K562 (cell line): Measurements from ENCODE around the gene SLC4A5. TPM values are rescaled to one million over a fixed set of nuclear protein-coding genes. Genes with fewer than 3 reads are reported as not detected.

Experiments
- ATAC-seq: fragments of 200-7000 bp; cut with Tn5 transposase; 3 replicates; pipeline ENCODE4 v1.9.1; 2020; ENCODE audit warnings: moderate library complexity
- BruUV-seq: library from RNA; stranded (reverse); fragments of 400-500 nt; replicated peaks from 2 replicates; lab custom pipeline; 2021; lab: Mats Ljungman, UMichigan
- CTCF ChIA-PET: fragments of 300-600 bp; formaldehyde crosslinking; extraction: SDS; loops from one replicate; lab custom pipeline; 2021; ENCODE audit warnings: low intra/inter-chr PET ratio; lab: Yijun Ruan, JAX
- POLR2A ChIA-PET: fragments of 300-600, 350-650 bp; sonication (Branson Sonifier 250); formaldehyde crosslinking; extraction: SDS; loops from one replicate; lab custom pipeline; 2021; ENCODE audit warnings: antibody characterized with exemption, inconsistent platforms; lab: Yijun Ruan, JAX
- DNase-seq, 4 experiments: peaks; one replicate each; pipeline versions ENCODE4 v3.0.0 to v3.0.0-alpha.2; 2011 to 2018; ENCODE audit warnings: low spot score in 3 of 4, mixed read lengths in 3 of 4; ENCODE audit errors: extremely low read depth in 1 of 4
- FAIRE-seq: peaks from 2 replicates; lab custom pipeline; 2011; peaks lifted over from hg19 to GRCh38; lab: Jason Lieb, UNC
- H2AFZ ChIP-seq: 2 replicates; pipeline ENCODE4 v1.6.0; 2011; ENCODE audit warnings: low read depth, low read length, control low read depth, inconsistent platforms
- H3K27ac ChIP-seq: fragments of 200-600 bp; 3 replicates; pipeline ENCODE4 v1.8.0; 2011; ENCODE audit warnings: low read depth, mild to moderate bottlenecking, control low read depth, inconsistent platforms, low read length, moderate library complexity, mixed read lengths; ENCODE audit errors: extremely low read depth
- H3K27me3 ChIP-seq, 2 experiments: fragments of 300-600 bp in 1 of 2; 2 replicates in 1 of 2; 3 replicates in 1 of 2; pipeline versions ENCODE4 v1.6.0 to v1.8.0; 2011; ENCODE audit warnings: inconsistent platforms in 2 of 2, low read length in 2 of 2, mild to moderate bottlenecking in 1 of 2, mixed read lengths in 1 of 2, moderate library complexity in 1 of 2; ENCODE audit not compliant: control insufficient read depth in 2 of 2, insufficient read depth in 2 of 2
- H3K36me3 ChIP-seq: fragments of 300-600 bp; 3 replicates; pipeline ENCODE4 v1.8.0; 2011; ENCODE audit warnings: mild to moderate bottlenecking, low read length, inconsistent platforms; ENCODE audit not compliant: control insufficient read depth, insufficient read depth
- H3K4me1 ChIP-seq, 2 experiments: fragments of 200-600 bp in 1 of 2; replicated peaks in 1 of 2; 2 replicates in 1 of 2; 3 replicates in 1 of 2; pipeline versions ENCODE4 v1.5.1 to v1.8.0; 2011; ENCODE audit warnings: inconsistent platforms in 2 of 2, low read length in 2 of 2, mild to moderate bottlenecking in 1 of 2, mixed read lengths in 1 of 2, moderate library complexity in 1 of 2; ENCODE audit not compliant: control insufficient read depth in 2 of 2, insufficient read depth in 2 of 2
- H3K4me2 ChIP-seq: 2 replicates; pipeline ENCODE4 v1.6.1; 2011; ENCODE audit warnings: low read length, control low read depth, inconsistent platforms, mixed read lengths; ENCODE audit not compliant: insufficient read depth
- H3K4me3 ChIP-seq: fragments of 200-600 bp; sonication (generic), shearing (Covaris generic); 2 replicates; pipeline ENCODE4 v1.5.1; 2016; ENCODE audit warnings: control low read depth, inconsistent platforms
- H3K79me2 ChIP-seq: fragments of 200-600 bp; 3 replicates; pipeline ENCODE4 v1.8.0; 2011; ENCODE audit warnings: low read length, inconsistent platforms; ENCODE audit not compliant: control insufficient read depth, insufficient read depth
- H3K9ac ChIP-seq, 2 experiments: 2 replicates each; pipeline versions ENCODE4 v1.6.0 to v1.6.1; 2011; ENCODE audit warnings: low read depth in 2 of 2, low read length in 2 of 2, control low read depth in 1 of 2, inconsistent platforms in 1 of 2, mild to moderate bottlenecking in 1 of 2, mixed read lengths in 1 of 2; ENCODE audit not compliant: insufficient read depth in 1 of 2
- H3K9me1 ChIP-seq: one replicate; pipeline ENCODE4 v1.6.0; 2011; ENCODE audit warnings: inconsistent platforms, mild to moderate bottlenecking, low read length, moderate library complexity; ENCODE audit not compliant: control insufficient read depth, insufficient read depth
- H3K9me3 ChIP-seq: replicated peaks from 2 replicates; pipeline ENCODE4 v1.5.1; 2011; ENCODE audit warnings: low read depth, low read length, inconsistent platforms; ENCODE audit not compliant: control insufficient read depth, insufficient read depth
- H4K20me1 ChIP-seq: replicated peaks from 2 replicates; pipeline ENCODE4 v1.6.1; 2011; ENCODE audit warnings: low read length, inconsistent platforms, mixed read lengths; ENCODE audit not compliant: control insufficient read depth, insufficient read depth
- E2F1 ChIP-seq: sonication (generic); formaldehyde crosslinking; IDR thresholded peaks from 2 replicates; pipeline ENCODE4 v1.8.1; 2023; ENCODE audit warnings: mild to moderate bottlenecking, missing genetic modification reagents, moderate library complexity
- EP400 ChIP-seq: fragments of 450-650 bp; IDR thresholded peaks from 2 replicates; pipeline ENCODE4 v1.6.1; 2017; ENCODE audit warnings: antibody characterized with exemption, mild to moderate bottlenecking, moderate library complexity
- REST ChIP-seq, 2 experiments: fragments of 450-650 bp; formaldehyde crosslinking in 1 of 2; IDR thresholded peaks; 2 replicates each; pipeline versions ENCODE4 v1.4.0 to v1.6.1; 2014 to 2020; ENCODE audit warnings: mild to moderate bottlenecking in 2 of 2, borderline replicate concordance in 1 of 2, low read depth in 1 of 2
- TBL1XR1 ChIP-seq, 2 experiments: IDR thresholded peaks; 2 replicates each; pipeline ENCODE4 v1.6.1; 2012; ENCODE audit warnings: improper control_type of control experiment in 2 of 2, low read length in 2 of 2, mild to moderate bottlenecking in 1 of 2
- WGBS: fragments of 100-300 bp; shearing (Covaris generic); methylation state at CpG from one replicate; pipeline ENCODE4 v1.1.6; 2016; ENCODE audit warnings: low coverage, mixed read lengths; ENCODE audit not compliant: insufficient coverage; ENCODE audit errors: missing lambda C conversion rate; 5-methylcytosine and 5-hydroxymethylcytosine counted together
- in situ Hi-C: fragments of 300-500 bp; cut with MboI; formaldehyde crosslinking; loops from 4 replicates; pipeline ENCODE4 v1.15.0; 2018; ENCODE audit warnings: inconsistent platforms, mixed read lengths
- intact Hi-C: fragments of 100-400 bp; cut with micrococcal nuclease; formaldehyde crosslinking; loops from 2 replicates; pipeline ENCODE4 v1.14.2; 2022
- polyA plus RNA-seq, 8 experiments: library from polyadenylated mRNA; depleted of rRNA in 4 of 8; stranded (reverse) in 5 of 8; unstranded in 3 of 8; fragments of >200 nt; fragmentation: Nextera tagmentation in 2 of 8; fragmentation: Illumina TruSeq in 1 of 8; extraction: Ambion mirVana in 2 of 8; extraction: Trizol in 1 of 8; gene quantifications; 2 replicates each; pipeline versions ENCODE4 v1.2.1 to v1.2.3, GENCODE V29; 2011 to 2014; ENCODE audit warnings: inconsistent platforms in 1 of 8, missing spikeins in 1 of 8
- total RNA-seq, 7 experiments: library from RNA; depleted of rRNA in 6 of 7; stranded (reverse); fragments of >200 nt in 6 of 7; fragmentation: Illumina TruSeq in 2 of 7; extraction: Trizol in 2 of 7; gene quantifications; 2 replicates each; pipeline versions ENCODE4 v1.2.1 to v1.2.3, GENCODE V29; 2011 to 2021; ENCODE audit warnings: low replicate concordance in 1 of 7

The SLC4A5 gene
- total and polyA plus RNA-seq, 9 of the 15 experiments (the other 6 are each of a cell fraction or from before 2014, with no cell fraction given), result 0.03 to 0.77 (median 0.14) TPM; not detected in 1

DNA sequence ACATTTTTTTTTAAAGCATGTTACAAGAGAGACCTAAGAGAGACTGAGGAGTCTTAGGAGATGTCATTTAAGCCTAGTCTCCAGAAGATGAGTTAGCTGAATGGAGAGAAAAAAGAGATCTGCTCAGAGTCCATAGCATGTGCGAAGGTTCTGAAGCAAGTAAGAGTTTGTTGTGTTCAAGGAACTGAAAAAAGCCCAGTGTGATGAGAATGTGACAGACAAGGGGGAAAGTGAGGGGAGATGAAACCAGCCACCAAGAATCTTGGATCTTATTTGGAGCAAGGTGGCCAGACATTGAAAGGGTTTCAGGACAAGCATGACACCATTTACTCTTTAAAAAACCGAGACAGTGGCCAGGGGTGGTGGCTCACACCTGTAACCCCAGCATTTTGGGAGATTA, 159.3 kb downstream of the SLC4A5 start:
- Histone ChIP-seq H3K9ac (no peak overlapping the region), H2AFZ (peak overlapping the region; percentile 68), H3K4me1 (peaks cover 24 to 30% of the 10 kb centered on the region in 2 experiments), H3K4me3 (no peak overlapping the region), H3K79me2 (no peaks in the 10 kb centered on the region), H3K9me3 (no peaks in the 10 kb centered on the region), H3K36me3 (no peaks in the 10 kb centered on the region), H3K27ac (no peak overlapping the region), H4K20me1 (no peaks in the 10 kb centered on the region), H3K27me3 (no peaks in the 10 kb centered on the region), H3K4me2 (no peak overlapping the region), H3K9me1 (no peaks in the 10 kb centered on the region)
- in situ Hi-C loops (no loop called here), intact Hi-C loops (no loop called here)
- CTCF ChIA-PET, result no interaction called here
- BruUV-seq, result no TSS peak
- no peak for FAIRE-seq
- WGBS, result 52% methylated on average over 2 of the region's 2 CpGs
- POLR2A ChIA-PET, result interaction anchor here (1.0 to 2.5 kb wide), 3 partner anchors 13 to 16 kb away, joined by 3 to 7 read pairs (median 3); partner anchors contain the start of gene MTHFD2
- no peak for DNase-seq
- no peak for ATAC-seq
- TF ChIP-seq EP400, result no peak
- TF ChIP-seq TBL1XR1 (IDR thresholded peaks at IDR 0.05; ENCODE audit: low read length in 2 of 2), result no peak
- no peak for TF ChIP-seq REST (IDR thresholded peaks at IDR 0.05; ENCODE audit: borderline replicate concordance)
- TF ChIP-seq REST (CRISPR knock-in tag; IDR thresholded peaks at IDR 0.05; ENCODE audit: low read depth), result no peak
- TF ChIP-seq E2F1 (CRISPR knock-in tag), result no peak
